K562 (cell line): ENCODE data around the gene FXYD4.

Experiments
- NFE2L1 ChIP-seq: fragments of 450-650 bp; IDR thresholded peaks from 2 replicates; pipeline ENCODE4 v1.6.1; 2016; ENCODE audit warnings: missing genetic modification characterization, low read depth, mild to moderate bottlenecking, missing compliant biosample characterization, moderate library complexity, borderline replicate concordance
- TF ChIP-seq, protein P1 (sequence below), 3 experiments: IDR thresholded peaks in 2 of 3; conservative IDR thresholded peaks in 1 of 3; 2 replicates each; pipeline ENCODE4 v1.5.1; 2011 to 2012; ENCODE audit warnings: low read length in 3 of 3, mild to moderate bottlenecking in 3 of 3, control low read depth in 2 of 3, improper control_type of control experiment in 1 of 3, inconsistent platforms in 1 of 3, low read depth in 1 of 3, mixed read lengths in 1 of 3, moderate library complexity in 1 of 3; ENCODE audit not compliant: insufficient read depth in 2 of 3

DNA sequence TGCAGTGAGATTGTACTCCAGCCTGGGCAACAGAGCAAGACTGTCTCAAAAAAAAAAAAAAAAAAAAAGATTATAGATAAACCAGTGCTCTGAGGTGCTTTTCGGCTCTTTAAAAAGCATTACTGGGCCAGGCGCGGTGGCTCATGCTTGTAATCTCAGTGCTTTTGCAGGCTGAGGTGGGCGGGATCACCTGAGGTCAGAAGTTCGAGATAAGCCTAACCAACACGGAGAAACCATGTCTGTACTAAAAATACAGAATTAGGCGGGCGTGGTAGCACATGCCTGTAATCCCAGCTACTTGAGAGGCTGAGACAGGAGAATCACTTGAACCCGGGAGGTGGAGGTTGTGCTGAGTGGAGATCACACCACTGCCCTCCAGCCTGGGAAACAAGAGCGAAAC is 44.1 kb downstream of the FXYD4 start:
- TF ChIP-seq, protein P1, sequence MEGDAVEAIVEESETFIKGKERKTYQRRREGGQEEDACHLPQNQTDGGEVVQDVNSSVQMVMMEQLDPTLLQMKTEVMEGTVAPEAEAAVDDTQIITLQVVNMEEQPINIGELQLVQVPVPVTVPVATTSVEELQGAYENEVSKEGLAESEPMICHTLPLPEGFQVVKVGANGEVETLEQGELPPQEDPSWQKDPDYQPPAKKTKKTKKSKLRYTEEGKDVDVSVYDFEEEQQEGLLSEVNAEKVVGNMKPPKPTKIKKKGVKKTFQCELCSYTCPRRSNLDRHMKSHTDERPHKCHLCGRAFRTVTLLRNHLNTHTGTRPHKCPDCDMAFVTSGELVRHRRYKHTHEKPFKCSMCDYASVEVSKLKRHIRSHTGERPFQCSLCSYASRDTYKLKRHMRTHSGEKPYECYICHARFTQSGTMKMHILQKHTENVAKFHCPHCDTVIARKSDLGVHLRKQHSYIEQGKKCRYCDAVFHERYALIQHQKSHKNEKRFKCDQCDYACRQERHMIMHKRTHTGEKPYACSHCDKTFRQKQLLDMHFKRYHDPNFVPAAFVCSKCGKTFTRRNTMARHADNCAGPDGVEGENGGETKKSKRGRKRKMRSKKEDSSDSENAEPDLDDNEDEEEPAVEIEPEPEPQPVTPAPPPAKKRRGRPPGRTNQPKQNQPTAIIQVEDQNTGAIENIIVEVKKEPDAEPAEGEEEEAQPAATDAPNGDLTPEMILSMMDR (IDR thresholded peaks at IDR 0.05 in 2 of 3, conservative IDR thresholded peaks at IDR 0.05 in 1 of 3; ENCODE audit: insufficient read depth in 2 of 3, low read depth in 1 of 3, low read length in 3 of 3): no peak
- no peak for TF ChIP-seq NFE2L1 (tag)
